Astrocyte (in vitro differentiated cells and primary cell): ENCODE results near the gene IFT81.

ENCODE experiments used
- EZH2 ChIP-seq: IDR thresholded peaks from 2 replicates; pipeline ENCODE4 v1.6.1; 2012; ENCODE audit warnings: mild to moderate bottlenecking, low read length, inconsistent platforms; ENCODE audit not compliant: insufficient read depth
- TF ChIP-seq, protein P1 (sequence below): IDR thresholded peaks from 2 replicates; pipeline ENCODE4 v1.5.1; 2011; ENCODE audit warnings: low read depth, mild to moderate bottlenecking, inconsistent platforms, low read length, moderate library complexity; ENCODE audit not compliant: insufficient read depth

DNA sequence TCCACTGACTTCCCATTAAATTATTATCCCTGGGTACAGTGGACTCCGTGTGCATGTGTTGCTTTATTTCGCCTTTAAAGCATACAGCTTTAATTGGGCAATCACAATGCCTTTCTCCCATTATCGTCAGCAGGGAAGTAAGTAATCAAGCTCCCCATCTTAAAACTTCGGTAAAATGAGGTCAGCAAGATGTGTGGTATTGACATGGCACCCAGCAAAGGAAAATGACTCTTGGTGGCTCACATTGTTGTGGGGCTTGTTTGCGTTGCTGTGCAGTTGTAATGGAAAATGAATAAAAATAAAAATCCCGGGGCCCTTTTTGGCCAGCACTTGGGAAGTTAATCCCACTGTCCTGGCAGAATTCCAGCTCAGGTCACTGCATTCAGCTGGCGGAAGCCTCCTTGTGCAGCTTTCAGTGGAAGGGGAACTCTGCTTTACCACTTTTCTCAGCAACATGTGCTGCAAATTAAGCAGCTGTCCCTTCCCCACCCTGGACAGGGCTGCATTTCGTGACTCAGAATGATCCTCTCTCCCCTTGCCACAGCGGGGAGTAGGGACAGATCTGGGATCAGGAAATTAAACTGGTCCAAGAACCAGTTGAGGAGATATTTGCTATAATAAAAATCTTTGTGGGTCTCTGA lies 142.9 kb downstream of the IFT81 start:
- TF ChIP-seq, protein P1, sequence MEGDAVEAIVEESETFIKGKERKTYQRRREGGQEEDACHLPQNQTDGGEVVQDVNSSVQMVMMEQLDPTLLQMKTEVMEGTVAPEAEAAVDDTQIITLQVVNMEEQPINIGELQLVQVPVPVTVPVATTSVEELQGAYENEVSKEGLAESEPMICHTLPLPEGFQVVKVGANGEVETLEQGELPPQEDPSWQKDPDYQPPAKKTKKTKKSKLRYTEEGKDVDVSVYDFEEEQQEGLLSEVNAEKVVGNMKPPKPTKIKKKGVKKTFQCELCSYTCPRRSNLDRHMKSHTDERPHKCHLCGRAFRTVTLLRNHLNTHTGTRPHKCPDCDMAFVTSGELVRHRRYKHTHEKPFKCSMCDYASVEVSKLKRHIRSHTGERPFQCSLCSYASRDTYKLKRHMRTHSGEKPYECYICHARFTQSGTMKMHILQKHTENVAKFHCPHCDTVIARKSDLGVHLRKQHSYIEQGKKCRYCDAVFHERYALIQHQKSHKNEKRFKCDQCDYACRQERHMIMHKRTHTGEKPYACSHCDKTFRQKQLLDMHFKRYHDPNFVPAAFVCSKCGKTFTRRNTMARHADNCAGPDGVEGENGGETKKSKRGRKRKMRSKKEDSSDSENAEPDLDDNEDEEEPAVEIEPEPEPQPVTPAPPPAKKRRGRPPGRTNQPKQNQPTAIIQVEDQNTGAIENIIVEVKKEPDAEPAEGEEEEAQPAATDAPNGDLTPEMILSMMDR: no peak
- no peak for TF ChIP-seq EZH2
